ENCODE measurements around the gene LMOD1.
"Not testable (repeated sequence)": the region's sequence is repeated elsewhere in the genome, so short reads cannot be mapped to it uniquely, and the experiment has no call there.

The LMOD1 gene

GRCh38 chr1:201945157-201945556 is 1.2 kb downstream of the LMOD1 start:
- Histone ChIP-seq H3K9ac (ENCODE audit: low read depth, low read length) (no peak overlapping the region), H3K4me3 (ENCODE audit: low read length) (peak overlapping the region; percentile 64), H3K27me3 (ENCODE audit: control insufficient read depth, insufficient read depth, low read length) (peaks cover 3% of the 10 kb centered on the region)

GRCh38 chr1:201944639-201945038 is 1.7 kb downstream of the LMOD1 start:
- Histone ChIP-seq H3K27me3 (ENCODE audit: control insufficient read depth, insufficient read depth, low read length) (peaks cover 3% of the 10 kb centered on the region), H3K36me3 (ENCODE audit: insufficient read depth, low read length) (no peaks in the 10 kb centered on the region), H3K4me1 (ENCODE audit: control insufficient read depth, insufficient read depth, low read length) (peaks cover 19% of the 10 kb centered on the region), H3K4me3 (ENCODE audit: low read length) (no peak overlapping the region), H3K4me2 (ENCODE audit: low read length) (no peak overlapping the region), H3K9me3 (replicated peaks; ENCODE audit: low read length) (no peaks in the 10 kb centered on the region), H3K9ac (ENCODE audit: low read depth, low read length) (no peak overlapping the region)

More at GRCh38 chr1:201945157-201945556, 1.2 kb downstream of the LMOD1 start:
- no peaks in the 10 kb centered on the region for H3K36me3 ChIP-seq (ENCODE audit: insufficient read depth, low read length)
- no peaks in the 10 kb centered on the region for H3K9me3 ChIP-seq (replicated peaks; ENCODE audit: low read length)
- H3K4me1 ChIP-seq (ENCODE audit: control insufficient read depth, insufficient read depth, low read length): peaks cover 19% of the 10 kb centered on the region
- peak overlapping the region; percentile 50 for H3K4me2 ChIP-seq (ENCODE audit: low read length)

DNA sequence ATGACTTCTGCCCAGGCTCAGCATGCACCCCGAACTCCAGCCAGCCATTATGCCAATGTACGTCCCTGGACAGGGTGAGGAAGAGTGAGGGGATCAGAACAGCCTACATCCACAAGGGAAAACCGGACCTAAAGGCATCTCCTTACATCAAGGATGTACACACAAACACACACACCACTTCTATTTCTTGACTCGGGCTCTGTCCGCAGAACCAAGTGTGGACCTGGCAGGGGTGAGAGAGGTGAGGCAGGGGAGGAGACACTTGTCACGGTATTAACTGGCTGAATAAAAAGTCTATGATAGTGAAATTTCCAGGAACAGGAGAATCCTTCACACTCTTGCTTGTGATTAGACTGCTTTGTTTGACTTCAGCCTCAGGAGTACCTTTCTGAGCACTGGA is 2.3 kb downstream of the LMOD1 start:
- H3K27me3 ChIP-seq (ENCODE audit: control insufficient read depth, insufficient read depth, low read length): peaks cover 3% of the 10 kb centered on the region
- no peak overlapping the region for H3K9ac ChIP-seq (ENCODE audit: low read depth, low read length)
- H3K4me1 ChIP-seq (ENCODE audit: control insufficient read depth, insufficient read depth, low read length): peaks cover 19% of the 10 kb centered on the region
- H3K4me2 ChIP-seq (ENCODE audit: low read length): no peak overlapping the region
- H3K4me3 ChIP-seq (ENCODE audit: low read length): no peak overlapping the region
- no peaks in the 10 kb centered on the region for H3K9me3 ChIP-seq (replicated peaks; ENCODE audit: low read length)
- no peaks in the 10 kb centered on the region for H3K36me3 ChIP-seq (ENCODE audit: insufficient read depth, low read length)

- Histone ChIP-seq H3K4me3 (ENCODE audit: low read length) (no peak overlapping the region), H3K27me3 (ENCODE audit: control insufficient read depth, insufficient read depth, low read length) (peaks cover 3% of the 10 kb centered on the region), H3K9ac (ENCODE audit: low read depth, low read length) (no peak overlapping the region), H3K4me2 (ENCODE audit: low read length) (no peak overlapping the region), H3K4me1 (ENCODE audit: control insufficient read depth, insufficient read depth, low read length) (peaks cover 24% of the 10 kb centered on the region), H3K36me3 (ENCODE audit: insufficient read depth, low read length) (no peaks in the 10 kb centered on the region), H3K9me3 (replicated peaks; ENCODE audit: low read length) (no peaks in the 10 kb centered on the region)
Observed at GRCh38 chr1:201942129-201942495, 4.2 kb downstream of the LMOD1 start.

- no peak overlapping the region for H3K4me3 ChIP-seq (ENCODE audit: low read length)
- H3K4me2 ChIP-seq (ENCODE audit: low read length): no peak overlapping the region
- H3K27me3 ChIP-seq (ENCODE audit: control insufficient read depth, insufficient read depth, low read length): peaks cover 3% of the 10 kb centered on the region
- no peaks in the 10 kb centered on the region for H3K36me3 ChIP-seq (ENCODE audit: insufficient read depth, low read length)
- H3K4me1 ChIP-seq (ENCODE audit: control insufficient read depth, insufficient read depth, low read length): peaks cover 19% of the 10 kb centered on the region
- H3K9ac ChIP-seq (ENCODE audit: low read depth, low read length): no peak overlapping the region
- H3K9me3 ChIP-seq (replicated peaks; ENCODE audit: low read length): no peaks in the 10 kb centered on the region
Observed at GRCh38 chr1:201941420-201942128, 4.8 kb downstream of the LMOD1 start.

- not testable (repeated sequence) for H3K4me2 ChIP-seq (ENCODE audit: low read length); H3K9ac ChIP-seq (ENCODE audit: low read depth, low read length); H3K4me3 ChIP-seq (ENCODE audit: low read length)
Observed at GRCh38 chr1:201940316-201940715, 6.0 kb downstream of the LMOD1 start.

DNA sequence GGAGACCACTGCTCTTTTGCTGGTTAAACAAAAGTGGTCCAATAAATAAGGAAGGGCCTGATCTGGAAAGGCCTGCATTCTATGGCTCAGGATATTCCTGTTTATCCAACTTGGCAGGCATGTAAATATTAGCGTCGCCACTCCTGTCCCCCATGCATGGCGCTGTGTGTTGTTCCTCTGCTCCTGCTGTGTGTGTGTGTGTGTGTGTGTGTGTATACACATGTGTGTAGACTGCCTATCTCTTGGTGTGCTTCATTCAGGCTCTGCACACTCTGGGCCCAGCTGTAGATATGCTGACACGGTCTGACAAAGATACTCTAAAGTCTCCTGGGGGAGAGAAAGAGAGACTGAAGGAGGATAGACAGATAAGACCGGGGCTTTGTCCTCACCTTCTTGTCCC is 6.8 kb downstream of the LMOD1 start:
- H3K4me1 ChIP-seq (ENCODE audit: control insufficient read depth, insufficient read depth, low read length): peaks cover 13% of the 10 kb centered on the region
- H3K9me3 ChIP-seq (replicated peaks; ENCODE audit: low read length): no peaks in the 10 kb centered on the region
- H3K27me3 ChIP-seq (ENCODE audit: control insufficient read depth, insufficient read depth, low read length): no peaks in the 10 kb centered on the region
- no peak overlapping the region for H3K4me2 ChIP-seq (ENCODE audit: low read length)
- H3K4me3 ChIP-seq (ENCODE audit: low read length): no peak overlapping the region
- no peaks in the 10 kb centered on the region for H3K36me3 ChIP-seq (ENCODE audit: insufficient read depth, low read length)
- H3K9ac ChIP-seq (ENCODE audit: low read depth, low read length): no peak overlapping the region

More at GRCh38 chr1:201940316-201940715, 6.0 kb downstream of the LMOD1 start:
- H3K9me3 ChIP-seq (replicated peaks; ENCODE audit: low read length); H3K36me3 ChIP-seq (ENCODE audit: insufficient read depth, low read length); H3K27me3 ChIP-seq (ENCODE audit: control insufficient read depth, insufficient read depth, low read length): not testable (repeated sequence)
- H3K4me1 ChIP-seq (ENCODE audit: control insufficient read depth, insufficient read depth, low read length): peaks cover 12% of the 10 kb centered on the region

DNA sequence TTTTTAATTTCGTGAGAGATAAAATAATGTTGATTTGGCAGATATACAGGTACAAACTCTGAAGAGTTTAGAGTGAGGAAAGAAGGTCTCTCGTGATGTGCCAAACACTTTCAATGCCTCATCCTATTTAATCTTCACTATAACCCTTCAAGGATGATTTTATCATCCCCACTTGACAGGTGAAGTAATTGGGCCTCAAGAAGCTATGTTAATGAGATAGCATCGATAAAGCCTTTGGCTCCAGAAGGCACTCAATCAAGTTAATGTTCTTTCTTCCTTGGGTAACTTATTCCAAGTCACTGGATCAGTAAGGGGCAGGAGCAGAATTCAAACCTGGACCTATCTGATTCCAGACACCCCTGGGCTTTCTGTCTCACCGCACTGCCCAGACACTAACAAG is 7.2 kb downstream of the LMOD1 start:
- H3K4me2 ChIP-seq (ENCODE audit: low read length): no peak overlapping the region
- H3K9me3 ChIP-seq (replicated peaks; ENCODE audit: low read length): no peaks in the 10 kb centered on the region
- no peaks in the 10 kb centered on the region for H3K36me3 ChIP-seq (ENCODE audit: insufficient read depth, low read length)
- H3K9ac ChIP-seq (ENCODE audit: low read depth, low read length): no peak overlapping the region
- no peaks in the 10 kb centered on the region for H3K27me3 ChIP-seq (ENCODE audit: control insufficient read depth, insufficient read depth, low read length)
- peaks cover 17% of the 10 kb centered on the region for H3K4me1 ChIP-seq (ENCODE audit: control insufficient read depth, insufficient read depth, low read length)
- H3K4me3 ChIP-seq (ENCODE audit: low read length): no peak overlapping the region

DNA sequence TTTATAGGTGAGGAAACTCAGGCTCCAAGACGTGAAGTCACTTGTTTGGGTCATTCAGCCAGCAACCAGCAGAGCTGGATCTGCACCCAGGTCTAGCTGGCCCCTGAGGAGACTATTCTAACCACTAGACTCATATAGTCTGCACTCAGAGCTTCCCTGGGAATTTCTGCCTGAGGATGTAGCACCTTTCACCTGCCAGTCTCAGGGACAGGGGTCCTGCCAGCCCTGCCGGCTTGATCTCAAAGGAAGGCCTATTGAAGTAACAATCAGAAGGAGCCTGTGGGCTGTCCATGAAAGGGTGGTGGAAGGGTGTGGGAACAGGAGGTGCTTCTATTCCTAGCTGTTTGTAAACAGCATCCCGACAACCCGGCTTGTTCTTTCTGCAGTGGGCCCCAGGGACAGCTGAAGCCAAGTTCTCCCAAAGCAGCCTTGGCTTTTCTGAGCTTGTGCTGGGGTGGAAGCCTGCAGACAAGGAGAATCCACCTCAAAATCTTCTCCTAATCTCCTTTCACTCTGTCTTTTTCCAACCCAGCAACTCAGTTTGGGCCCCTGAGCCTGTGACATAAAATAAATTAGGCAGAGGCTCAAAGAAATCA is 7.8 kb downstream of the LMOD1 start:
- Histone ChIP-seq H3K36me3 (ENCODE audit: insufficient read depth, low read length) (no peaks in the 10 kb centered on the region), H3K4me1 (ENCODE audit: control insufficient read depth, insufficient read depth, low read length) (peaks cover 22% of the 10 kb centered on the region)

GRCh38 chr1:201937624-201938213 is 8.6 kb downstream of the LMOD1 start:
- Histone ChIP-seq H3K9ac (ENCODE audit: low read depth, low read length) (no peak overlapping the region), H3K4me2 (ENCODE audit: low read length) (peak overlapping the region; percentile 4), H3K27me3 (ENCODE audit: control insufficient read depth, insufficient read depth, low read length) (no peaks in the 10 kb centered on the region), H3K36me3 (ENCODE audit: insufficient read depth, low read length) (no peaks in the 10 kb centered on the region), H3K4me3 (ENCODE audit: low read length) (no peak overlapping the region), H3K9me3 (replicated peaks; ENCODE audit: low read length) (no peaks in the 10 kb centered on the region), H3K4me1 (ENCODE audit: control insufficient read depth, insufficient read depth, low read length) (peaks cover 22% of the 10 kb centered on the region)

More for the DNA sequence above, 7.8 kb downstream of the LMOD1 start:
- Histone ChIP-seq H3K27me3 (ENCODE audit: control insufficient read depth, insufficient read depth, low read length) (no peaks in the 10 kb centered on the region), H3K4me2 (ENCODE audit: low read length) (no peak overlapping the region), H3K9ac (ENCODE audit: low read depth, low read length) (no peak overlapping the region), H3K4me3 (ENCODE audit: low read length) (no peak overlapping the region), H3K9me3 (replicated peaks; ENCODE audit: low read length) (no peaks in the 10 kb centered on the region)

- Histone ChIP-seq H3K27me3 (ENCODE audit: control insufficient read depth, insufficient read depth, low read length) (peaks cover 9% of the 10 kb centered on the region), H3K9ac (ENCODE audit: low read depth, low read length) (no peak overlapping the region), H3K4me1 (ENCODE audit: control insufficient read depth, insufficient read depth, low read length) (peaks cover 22% of the 10 kb centered on the region), H3K4me2 (ENCODE audit: low read length) (peak overlapping the region; percentile 51), H3K9me3 (replicated peaks; ENCODE audit: low read length) (no peaks in the 10 kb centered on the region), H3K4me3 (ENCODE audit: low read length) (no peak overlapping the region), H3K36me3 (ENCODE audit: insufficient read depth, low read length) (no peaks in the 10 kb centered on the region)
Observed at GRCh38 chr1:201933840-201934430, 12.4 kb downstream of the LMOD1 start.

Data from skeletal muscle satellite cell (primary cell).